GM12891 (cell line): Measurements from ENCODE around the gene RNF220.

ENCODE experiments used
- DNase-seq: peaks from one replicate; pipeline ENCODE4 v3.0.0; 2011; ENCODE audit warnings: low spot score; ENCODE audit not compliant: insufficient read length
- FAIRE-seq: peaks from 2 replicates; lab custom pipeline; 2011; peaks lifted over from hg19 to GRCh38; lab: Jason Lieb, UNC
- PAX5 ChIP-seq: IDR thresholded peaks from 2 replicates; pipeline ENCODE4 v1.6.1; 2011; ENCODE audit warnings: low read length, moderate library complexity, mild to moderate bottlenecking; ENCODE audit not compliant: insufficient read depth, severe bottlenecking
- POLR2A ChIP-seq: IDR thresholded peaks from 2 replicates; pipeline ENCODE4 v1.6.1; 2011; ENCODE audit warnings: low read depth, low read length, control low read depth
- POLR2AphosphoS5 ChIP-seq: IDR thresholded peaks from 2 replicates; pipeline ENCODE4 v1.6.1; 2011; ENCODE audit warnings: low read depth, low read length, control low read depth
- POU2F2 ChIP-seq: IDR thresholded peaks from 2 replicates; pipeline ENCODE4 v1.6.1; 2011; ENCODE audit warnings: low read depth, mild to moderate bottlenecking, control low read depth, low read length, moderate library complexity
- SPI1 ChIP-seq: IDR thresholded peaks from 2 replicates; pipeline ENCODE4 v1.6.1; 2011; ENCODE audit warnings: low read depth, low read length, control low read depth
- TAF1 ChIP-seq: IDR thresholded peaks from 2 replicates; pipeline ENCODE4 v1.6.1; 2011; ENCODE audit warnings: low read depth, low read length, control low read depth

Gene RNF220

GRCh38 chr1:44641126-44642102 lies 236.4 kb downstream of the RNF220 start:
- no peak for TF ChIP-seq TAF1
- no peak for TF ChIP-seq SPI1
- no peak for TF ChIP-seq POU2F2
- TF ChIP-seq POLR2A: no peak
- TF ChIP-seq PAX5: no peak
- TF ChIP-seq POLR2AphosphoS5: no peak
- FAIRE-seq (no peak), DNase-seq (no peak)

- DNase-seq (no peak), FAIRE-seq (no peak)
- TF ChIP-seq POLR2A: no peak
- TF ChIP-seq POU2F2: no peak
- TF ChIP-seq SPI1: no peak
- TF ChIP-seq PAX5: no peak
- no peak for TF ChIP-seq TAF1
- TF ChIP-seq POLR2AphosphoS5: no peak
Measured at GRCh38 chr1:44642255-44642654, 237.2 kb downstream of the RNF220 start.

- TF ChIP-seq PAX5: no peak
- FAIRE-seq (no peak), DNase-seq (no peak)
Measured at GRCh38 chr1:44642925-44643324, 237.9 kb downstream of the RNF220 start.

- no peak for FAIRE-seq
- TF ChIP-seq PAX5 (no peak), TAF1 (no peak), POLR2AphosphoS5 (no peak; the same call in 1 of the 2 replicates), SPI1 (no peak), POLR2A (no peak), POU2F2 (no peak)
- DNase-seq: no peak
Measured at GRCh38 chr1:44643721-44644334, 238.8 kb downstream of the RNF220 start.

GRCh38 chr1:44644806-44645205 lies 239.8 kb downstream of the RNF220 start:
- FAIRE-seq (no peak), DNase-seq (no peak)
- no peak for TF ChIP-seq PAX5
- TF ChIP-seq SPI1: no peak
- no peak for TF ChIP-seq POLR2A
- no peak for TF ChIP-seq TAF1
- no peak for TF ChIP-seq POU2F2
- no peak for TF ChIP-seq POLR2AphosphoS5

GRCh38 chr1:44645476-44646244 lies 240.6 kb downstream of the RNF220 start:
- FAIRE-seq (no peak), DNase-seq (no peak)
- TF ChIP-seq POU2F2 (no peak), PAX5 (no peak), TAF1 (no peak), POLR2A (no peak), SPI1 (no peak), POLR2AphosphoS5 (no peak)

GRCh38 chr1:44646261-44647110 lies 241.4 kb downstream of the RNF220 start:
- TF ChIP-seq SPI1 (no peak), POLR2AphosphoS5 (no peak), PAX5 (no peak), POU2F2 (no peak), TAF1 (no peak), POLR2A (no peak)
- no peak for FAIRE-seq
- no peak for DNase-seq

GRCh38 chr1:44647896-44648295 lies 242.8 kb downstream of the RNF220 start:
- FAIRE-seq (no peak), DNase-seq (no peak)
- TF ChIP-seq POLR2AphosphoS5 (peak; percentile 41; the same call in 1 of the 2 replicates), PAX5 (no peak)
